Uterus (tissue), 4 donors: Measurements from ENCODE around the gene RD3L. TPM values are rescaled to one million over a fixed set of nuclear protein-coding genes. Genes with fewer than 3 reads are reported as not detected.

Experiments
- DNase-seq, 2 donors: peaks; one replicate each; pipeline ENCODE4 v3.0.0-alpha.2; 2019 to 2020
- H3K27ac ChIP-seq, 2 donors: fragments of 200-600 bp; sonication (generic); 1 replicate in 1 of 2; 2 replicates in 1 of 2; pipeline ENCODE4 v1.5.1; 2016 to 2018
- H3K27me3 ChIP-seq, 2 donors: fragments of 200-600 bp; sonication (generic); one replicate each; pipeline ENCODE4 v1.5.1; 2018 to 2019; ENCODE audit warnings: control low read depth in 1 of 2
- H3K36me3 ChIP-seq, 2 donors: fragments of 200-600 bp; sonication (generic); one replicate each; pipeline ENCODE4 v1.5.1; 2019; ENCODE audit warnings: control low read depth in 1 of 2
- H3K4me1 ChIP-seq, 2 donors: fragments of 200-600 bp; sonication (generic); one replicate each; pipeline ENCODE4 v1.5.1; 2018 to 2019; ENCODE audit warnings: control low read depth in 1 of 2
- H3K4me3 ChIP-seq, 2 donors: fragments of 200-600 bp; sonication (generic); 1 replicate in 1 of 2; 2 replicates in 1 of 2; pipeline ENCODE4 v1.5.1; 2018 to 2019; ENCODE audit warnings: mild to moderate bottlenecking in 1 of 2
- H3K9me3 ChIP-seq, 2 donors: fragments of 200-600 bp; sonication (generic); one replicate each; pipeline ENCODE4 v1.5.1; 2019; ENCODE audit warnings: control low read depth in 1 of 2
- POLR2A ChIP-seq, 2 donors: fragments of 450-650 bp; IDR thresholded peaks; one replicate each; pipeline ENCODE4 v1.6.1; 2016; ENCODE audit warnings: antibody characterized with exemption in 2 of 2, mild to moderate bottlenecking in 1 of 2, moderate library complexity in 1 of 2
- intact Hi-C: fragments of 100-400 bp; cut with DNase I; formaldehyde crosslinking; loops from one replicate; pipeline ENCODE4 v1.15.1; 2023; ENCODE audit warnings: low total_unique reads
- total RNA-seq, 4 donors: library from RNA; depleted of rRNA in 3 of 4; stranded (reverse); fragments of >200 nt in 3 of 4; gene quantifications; one replicate each; pipeline versions ENCODE4 v1.1.0 to v1.2.4, GENCODE V29; 2014 to 2023
- TF ChIP-seq, protein P1 (sequence below), 4 experiments: fragments of 200-600 bp in 2 of 4; fragments of 450-650 bp in 2 of 4; sonication (generic) in 2 of 4; IDR thresholded peaks; one replicate each; pipeline ENCODE4 v1.5.1; 2016 to 2019; ENCODE audit warnings: antibody characterized with exemption in 4 of 4, mild to moderate bottlenecking in 2 of 4, moderate library complexity in 1 of 4
- donor health status: DM: yes; HTN: yes; CAD: no.

RD3L gene
- total RNA-seq, 4 donors from 2014 or later: not detected

- Histone ChIP-seq H3K27me3 (no peaks in the 10 kb centered on the region), H3K9me3 (no peaks in the 10 kb centered on the region), H3K36me3 (no peaks in the 10 kb centered on the region), H3K4me3 (no peak overlapping the region), H3K4me1 (no peaks in the 10 kb centered on the region), H3K27ac (no peak overlapping the region)
- intact Hi-C loops: no loop called here
- DNase-seq: no peak
- TF ChIP-seq POLR2A (IDR thresholded peaks at IDR 0.05): no peak
Observed at GRCh38 chr14:103897075-103897947, 45.0 kb downstream of the RD3L start.

GRCh38 chr14:103896578-103896977 lies 45.8 kb downstream of the RD3L start:
- no peaks in the 10 kb centered on the region for H3K9me3 ChIP-seq
- no peak overlapping the region for H3K4me3 ChIP-seq
- DNase-seq: no peak
- no peaks in the 10 kb centered on the region for H3K27me3 ChIP-seq
- no peaks in the 10 kb centered on the region for H3K4me1 ChIP-seq
- intact Hi-C loops: no loop called here
- no peak overlapping the region for H3K27ac ChIP-seq
- no peaks in the 10 kb centered on the region for H3K36me3 ChIP-seq
- TF ChIP-seq, protein P1, sequence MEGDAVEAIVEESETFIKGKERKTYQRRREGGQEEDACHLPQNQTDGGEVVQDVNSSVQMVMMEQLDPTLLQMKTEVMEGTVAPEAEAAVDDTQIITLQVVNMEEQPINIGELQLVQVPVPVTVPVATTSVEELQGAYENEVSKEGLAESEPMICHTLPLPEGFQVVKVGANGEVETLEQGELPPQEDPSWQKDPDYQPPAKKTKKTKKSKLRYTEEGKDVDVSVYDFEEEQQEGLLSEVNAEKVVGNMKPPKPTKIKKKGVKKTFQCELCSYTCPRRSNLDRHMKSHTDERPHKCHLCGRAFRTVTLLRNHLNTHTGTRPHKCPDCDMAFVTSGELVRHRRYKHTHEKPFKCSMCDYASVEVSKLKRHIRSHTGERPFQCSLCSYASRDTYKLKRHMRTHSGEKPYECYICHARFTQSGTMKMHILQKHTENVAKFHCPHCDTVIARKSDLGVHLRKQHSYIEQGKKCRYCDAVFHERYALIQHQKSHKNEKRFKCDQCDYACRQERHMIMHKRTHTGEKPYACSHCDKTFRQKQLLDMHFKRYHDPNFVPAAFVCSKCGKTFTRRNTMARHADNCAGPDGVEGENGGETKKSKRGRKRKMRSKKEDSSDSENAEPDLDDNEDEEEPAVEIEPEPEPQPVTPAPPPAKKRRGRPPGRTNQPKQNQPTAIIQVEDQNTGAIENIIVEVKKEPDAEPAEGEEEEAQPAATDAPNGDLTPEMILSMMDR (IDR thresholded peaks at IDR 0.05): no peak
- TF ChIP-seq POLR2A (IDR thresholded peaks at IDR 0.05): no peak

GRCh38 chr14:103894723-103895059 lies 47.6 kb downstream of the RD3L start:
- H3K27ac ChIP-seq: no peak overlapping the region
- H3K9me3 ChIP-seq: no peaks in the 10 kb centered on the region
- DNase-seq: no peak
- H3K36me3 ChIP-seq: no peaks in the 10 kb centered on the region
- no peaks in the 10 kb centered on the region for H3K4me1 ChIP-seq
- no peak overlapping the region for H3K4me3 ChIP-seq
- intact Hi-C loops: no loop called here
- TF ChIP-seq, protein P1 (IDR thresholded peaks at IDR 0.05): no peak
- no peak for TF ChIP-seq POLR2A (IDR thresholded peaks at IDR 0.05)
- H3K27me3 ChIP-seq: no peaks in the 10 kb centered on the region

DNA sequence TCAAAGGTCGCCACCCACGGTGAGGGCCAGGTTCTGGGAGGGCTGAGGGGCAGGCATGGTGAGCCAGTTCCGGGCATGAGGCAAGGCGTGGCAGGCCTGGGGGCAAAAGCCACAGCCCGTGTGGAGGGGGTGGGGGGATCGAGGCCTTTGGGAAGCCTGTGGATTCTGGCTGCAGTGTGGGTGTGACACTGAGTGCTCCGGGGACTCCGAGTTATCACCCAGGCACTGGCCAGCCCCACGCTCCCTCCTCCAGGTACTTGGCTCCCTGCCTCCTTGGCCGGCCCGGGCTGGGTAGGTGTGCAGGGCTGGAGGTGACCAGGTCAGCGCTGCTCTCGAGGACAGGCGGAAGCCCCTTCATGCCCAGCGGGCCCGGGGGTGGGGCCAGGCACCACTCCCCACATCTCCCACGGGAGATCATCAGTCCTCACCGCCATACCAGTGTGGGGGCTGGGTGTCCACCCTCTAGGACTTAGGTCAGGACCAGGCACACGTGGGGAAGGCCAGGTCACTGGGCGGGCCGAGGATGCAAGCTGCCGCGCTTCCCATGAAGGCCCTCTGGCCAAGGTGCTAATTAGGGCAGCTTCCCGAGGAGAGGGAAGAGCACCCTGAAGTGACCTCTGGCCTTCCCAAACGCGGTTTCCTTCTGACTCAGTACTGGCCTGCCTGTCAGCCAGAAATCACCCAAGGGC lies 48.2 kb downstream of the RD3L start:
- Histone ChIP-seq H3K9me3 (no peaks in the 10 kb centered on the region), H3K4me1 (no peaks in the 10 kb centered on the region), H3K36me3 (no peaks in the 10 kb centered on the region), H3K27me3 (no peaks in the 10 kb centered on the region), H3K27ac (no peak overlapping the region), H3K4me3 (no peak overlapping the region)
- no peak for DNase-seq
- intact Hi-C loops: no loop called here
- TF ChIP-seq, protein P1 (IDR thresholded peaks at IDR 0.05): no peak
- no peak for TF ChIP-seq POLR2A (IDR thresholded peaks at IDR 0.05)

DNA sequence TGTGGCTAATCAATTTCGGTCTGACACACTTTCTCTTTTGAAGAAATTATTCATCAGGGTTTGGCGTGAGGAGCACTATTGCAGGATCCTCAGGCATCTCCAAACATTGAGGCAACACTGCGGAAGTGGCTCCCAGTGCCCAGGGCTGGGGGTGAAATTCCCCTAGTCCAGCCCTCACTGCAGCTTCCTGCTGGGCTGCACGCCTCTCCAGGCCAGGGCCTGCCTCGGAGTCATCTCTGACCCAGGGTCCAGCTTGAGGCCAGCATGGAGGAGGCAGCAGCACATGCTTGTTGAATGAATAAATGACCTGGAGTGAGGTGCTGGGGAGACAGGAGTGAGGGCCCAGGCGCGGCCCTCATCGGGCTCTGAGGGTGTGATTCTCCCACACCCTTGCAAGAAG lies 50.1 kb downstream of the RD3L start:
- Histone ChIP-seq H3K27ac (no peak overlapping the region), H3K4me3 (no peak overlapping the region), H3K27me3 (no peaks in the 10 kb centered on the region), H3K9me3 (no peaks in the 10 kb centered on the region), H3K4me1 (no peaks in the 10 kb centered on the region), H3K36me3 (no peaks in the 10 kb centered on the region)
- TF ChIP-seq POLR2A (IDR thresholded peaks at IDR 0.05): no peak
- TF ChIP-seq, protein P1 (IDR thresholded peaks at IDR 0.05): no peak
- intact Hi-C loops: no loop called here
- no peak for DNase-seq
